ENCODE data around the gene CPEB4. TPM values are rescaled to one million over a fixed set of nuclear protein-coding genes. Genes with fewer than 3 reads are reported as not detected.

Gene CPEB4
- total RNA-seq, 1 donor from 2014 or later = 12.5 TPM

GRCh38 chr5:173841710-173842109 lies 46.4 kb upstream of the CPEB4 start:
- TF ChIP-seq CTCF (IDR thresholded peaks at IDR 0.05) = no peak
- TF ChIP-seq EZH2phosphoT487 (IDR thresholded peaks at IDR 0.05) = no peak
- no peak for TF ChIP-seq EZH2 (IDR thresholded peaks at IDR 0.05)
- no peak overlapping the region for H2AFZ ChIP-seq (replicated peaks)
- H3K4me3 ChIP-seq = no peak overlapping the region
- H3K36me3 ChIP-seq = no peaks in the 10 kb centered on the region
- Mint-ChIP-seq H3K4me3 (no peak overlapping the region), H3K9me3 (no peaks in the 10 kb centered on the region), H3K36me3 (no peaks in the 10 kb centered on the region), H3K27me3 (ENCODE audit: insufficient read depth, low read depth) (peaks cover 13% of the 10 kb centered on the region), H3K4me1 (no peaks in the 10 kb centered on the region), H3K27ac (no peak overlapping the region)
- H4K20me1 ChIP-seq (ENCODE audit: low read depth) = no peaks in the 10 kb centered on the region
- no peaks in the 10 kb centered on the region for H3K9me3 ChIP-seq (ENCODE audit: low read depth)
- H3K4me1 ChIP-seq = no peaks in the 10 kb centered on the region
- no peak overlapping the region for H3K4me2 ChIP-seq
- no peak overlapping the region for H3K9ac ChIP-seq
- H3K79me2 ChIP-seq (ENCODE audit: low read depth) = no peaks in the 10 kb centered on the region
- H3F3A ChIP-seq (ENCODE audit: low read depth) = no peaks in the 10 kb centered on the region
- no peaks in the 10 kb centered on the region for H3K27me3 ChIP-seq
- no peak for DNase-seq (ENCODE audit: low spot score)
- no peak overlapping the region for H3K27ac ChIP-seq

GRCh38 chr5:173843794-173844193 lies 44.4 kb upstream of the CPEB4 start:
- DNase-seq (ENCODE audit: low spot score) = no peak
- no peak overlapping the region for H3K4me3 Mint-ChIP-seq
- no peaks in the 10 kb centered on the region for H3K27me3 ChIP-seq
- H3K4me2 ChIP-seq = no peak overlapping the region
- H3K27ac Mint-ChIP-seq = no peak overlapping the region
- no peaks in the 10 kb centered on the region for H3K9me3 ChIP-seq (ENCODE audit: low read depth)
- H3K4me3 ChIP-seq = no peak overlapping the region
- peaks cover 7% of the 10 kb centered on the region for H3K9me3 Mint-ChIP-seq
- H3K4me1 Mint-ChIP-seq = no peaks in the 10 kb centered on the region
- no peaks in the 10 kb centered on the region for H3K4me1 ChIP-seq
- peaks cover 14% of the 10 kb centered on the region for H3K27me3 Mint-ChIP-seq (ENCODE audit: insufficient read depth, low read depth)
- H3K79me2 ChIP-seq (ENCODE audit: low read depth) = no peaks in the 10 kb centered on the region
- H2AFZ ChIP-seq (replicated peaks) = no peak overlapping the region
- H3K36me3 Mint-ChIP-seq = no peaks in the 10 kb centered on the region
- no peak for TF ChIP-seq EZH2 (IDR thresholded peaks at IDR 0.05)
- no peak for TF ChIP-seq CTCF (IDR thresholded peaks at IDR 0.05)
- TF ChIP-seq EZH2phosphoT487 (IDR thresholded peaks at IDR 0.05) = no peak
- H3F3A ChIP-seq (ENCODE audit: low read depth) = no peaks in the 10 kb centered on the region
- H3K9ac ChIP-seq = no peak overlapping the region
- no peak overlapping the region for H3K27ac ChIP-seq
- H3K36me3 ChIP-seq = no peaks in the 10 kb centered on the region
- no peaks in the 10 kb centered on the region for H4K20me1 ChIP-seq (ENCODE audit: low read depth)

GRCh38 chr5:173845321-173845720 lies 42.8 kb upstream of the CPEB4 start:
- H3K4me3 Mint-ChIP-seq = no peak overlapping the region
- peaks cover 9% of the 10 kb centered on the region for H3K9me3 Mint-ChIP-seq
- H3K4me2 ChIP-seq = no peak overlapping the region
- no peaks in the 10 kb centered on the region for H3K4me1 ChIP-seq
- DNase-seq (ENCODE audit: low spot score) = no peak
- peaks cover 6% of the 10 kb centered on the region for H3K27me3 Mint-ChIP-seq (ENCODE audit: insufficient read depth, low read depth)
- H3K4me3 ChIP-seq = no peak overlapping the region
- H3K9me3 ChIP-seq (ENCODE audit: low read depth) = no peaks in the 10 kb centered on the region
- H3K36me3 Mint-ChIP-seq = no peaks in the 10 kb centered on the region
- no peaks in the 10 kb centered on the region for H4K20me1 ChIP-seq (ENCODE audit: low read depth)
- H3F3A ChIP-seq (ENCODE audit: low read depth) = no peaks in the 10 kb centered on the region
- H3K36me3 ChIP-seq = no peaks in the 10 kb centered on the region
- no peaks in the 10 kb centered on the region for H3K79me2 ChIP-seq (ENCODE audit: low read depth)
- no peaks in the 10 kb centered on the region for H3K4me1 Mint-ChIP-seq
- no peak overlapping the region for H3K27ac Mint-ChIP-seq
- H3K9ac ChIP-seq = no peak overlapping the region
- no peaks in the 10 kb centered on the region for H3K27me3 ChIP-seq
- no peak overlapping the region for H3K27ac ChIP-seq
- TF ChIP-seq EZH2 (IDR thresholded peaks at IDR 0.05) = no peak
- TF ChIP-seq CTCF (IDR thresholded peaks at IDR 0.05) = no peak
- TF ChIP-seq EZH2phosphoT487 (IDR thresholded peaks at IDR 0.05) = no peak
- H2AFZ ChIP-seq (replicated peaks) = no peak overlapping the region
